ENCODE results near the gene ECHS1. TPM values are rescaled to one million over a fixed set of nuclear protein-coding genes. Genes with fewer than 3 reads are reported as not detected.

ECHS1 gene
- total RNA-seq, 1 experiment from 2014 or later = 53.5 TPM

- H3K9me3 Mint-ChIP-seq (ENCODE audit: low read depth, unreplicated experiment) = no peaks in the 10 kb centered on the region
- intact Hi-C loops (cut with micrococcal nuclease; ENCODE audit: unreplicated experiment) = no loop called here
These were observed 21.7 kb upstream of the ECHS1 start for GRCh38 chr10:133394801-133395221.

GRCh38 chr10:133394064-133394663 lies 21.0 kb upstream of the ECHS1 start, which contains the start of gene MTG1:
TSS of gene MTG1 (plus strand) at chr10:133394157. CDS start at chr10:133394221, 64 bp downstream.
- Mint-ChIP-seq H3K4me1 (ENCODE audit: low read depth, unreplicated experiment) (peaks cover 12% of the 10 kb centered on the region), H3K36me3 (ENCODE audit: insufficient read depth, unreplicated experiment) (peaks cover 27% of the 10 kb centered on the region), H3K27ac (ENCODE audit: unreplicated experiment) (peak within 1 kb of the TSS; percentile 90), H3K9me3 (ENCODE audit: low read depth, unreplicated experiment) (no peaks in the 10 kb centered on the region), H3K27me3 (ENCODE audit: unreplicated experiment) (no peaks in the 10 kb centered on the region), H3K4me3 (ENCODE audit: low read depth, unreplicated experiment) (peak within 1 kb of the TSS; percentile 86)
- peak; percentile 95 for DNase-seq
- CTCF ChIA-PET = no interaction called here
- no peak for TF ChIP-seq CTCF (IDR thresholded peaks at IDR 0.05; ENCODE audit: unreplicated experiment)
- BruUV-seq (replicated peaks) = no TSS peak
- intact Hi-C loops (cut with micrococcal nuclease; ENCODE audit: unreplicated experiment) = no loop called here

More at GRCh38 chr10:133394801-133395221, 21.7 kb upstream of the ECHS1 start:
- BruUV-seq (replicated peaks) = TSS peak; percentile 45
- CTCF ChIA-PET = no interaction called here
- H3K27me3 Mint-ChIP-seq (ENCODE audit: unreplicated experiment) = no peaks in the 10 kb centered on the region
- DNase-seq = no peak
- peak overlapping the region; percentile 86 for H3K4me3 Mint-ChIP-seq (ENCODE audit: low read depth, unreplicated experiment)
- peak overlapping the region; percentile 90 for H3K27ac Mint-ChIP-seq (ENCODE audit: unreplicated experiment)
- peaks cover 12% of the 10 kb centered on the region for H3K4me1 Mint-ChIP-seq (ENCODE audit: low read depth, unreplicated experiment)
- no peak for TF ChIP-seq CTCF (IDR thresholded peaks at IDR 0.05; ENCODE audit: unreplicated experiment)
- peaks cover 31% of the 10 kb centered on the region for H3K36me3 Mint-ChIP-seq (ENCODE audit: insufficient read depth, unreplicated experiment)

GRCh38 chr10:133393401-133394063 lies 20.4 kb upstream of the ECHS1 start:
- Mint-ChIP-seq H3K27ac (ENCODE audit: unreplicated experiment) (no peak overlapping the region), H3K4me1 (ENCODE audit: low read depth, unreplicated experiment) (peaks cover 12% of the 10 kb centered on the region), H3K27me3 (ENCODE audit: unreplicated experiment) (no peaks in the 10 kb centered on the region), H3K4me3 (ENCODE audit: low read depth, unreplicated experiment) (peak overlapping the region; percentile 86), H3K36me3 (ENCODE audit: insufficient read depth, unreplicated experiment) (peaks cover 27% of the 10 kb centered on the region), H3K9me3 (ENCODE audit: low read depth, unreplicated experiment) (no peaks in the 10 kb centered on the region)
- CTCF ChIA-PET = no interaction called here
- no TSS peak for BruUV-seq (replicated peaks)
- intact Hi-C loops (cut with micrococcal nuclease; ENCODE audit: unreplicated experiment) = no loop called here
- no peak for TF ChIP-seq CTCF (IDR thresholded peaks at IDR 0.05; ENCODE audit: unreplicated experiment)
- DNase-seq = no peak

GRCh38 chr10:133391761-133392518 lies 18.8 kb upstream of the ECHS1 start:
- H3K4me3 Mint-ChIP-seq (ENCODE audit: low read depth, unreplicated experiment) = no peak overlapping the region
- H3K27ac Mint-ChIP-seq (ENCODE audit: unreplicated experiment) = no peak overlapping the region
- peaks cover 12% of the 10 kb centered on the region for H3K4me1 Mint-ChIP-seq (ENCODE audit: low read depth, unreplicated experiment)
- BruUV-seq (replicated peaks) = no TSS peak
- peaks cover 23% of the 10 kb centered on the region for H3K36me3 Mint-ChIP-seq (ENCODE audit: insufficient read depth, unreplicated experiment)
- TF ChIP-seq CTCF (IDR thresholded peaks at IDR 0.05; ENCODE audit: unreplicated experiment) = no peak
- no peaks in the 10 kb centered on the region for H3K9me3 Mint-ChIP-seq (ENCODE audit: low read depth, unreplicated experiment)
- no peak for DNase-seq
- intact Hi-C loops (cut with micrococcal nuclease; ENCODE audit: unreplicated experiment) = no loop called here
- H3K27me3 Mint-ChIP-seq (ENCODE audit: unreplicated experiment) = no peaks in the 10 kb centered on the region
- CTCF ChIA-PET = no interaction called here
